GM10266 (cell line): ENCODE data around the gene CEP70.
"Not testable (repeated sequence)": the region's sequence is repeated elsewhere in the genome, so short reads cannot be mapped to it uniquely, and the experiment has no call there.

Source experiments
- DNase-seq: peaks from one replicate; pipeline ENCODE4 v3.0.0; 2012; ENCODE audit errors: extremely low spot score
- TF ChIP-seq, protein P1 (sequence below): IDR thresholded peaks from 2 replicates; pipeline ENCODE4 v1.5.1; 2012; ENCODE audit warnings: mild to moderate bottlenecking, low read depth; ENCODE audit not compliant: control insufficient read depth, insufficient read depth; ENCODE audit errors: missing control alignments

The CEP70 gene

DNA sequence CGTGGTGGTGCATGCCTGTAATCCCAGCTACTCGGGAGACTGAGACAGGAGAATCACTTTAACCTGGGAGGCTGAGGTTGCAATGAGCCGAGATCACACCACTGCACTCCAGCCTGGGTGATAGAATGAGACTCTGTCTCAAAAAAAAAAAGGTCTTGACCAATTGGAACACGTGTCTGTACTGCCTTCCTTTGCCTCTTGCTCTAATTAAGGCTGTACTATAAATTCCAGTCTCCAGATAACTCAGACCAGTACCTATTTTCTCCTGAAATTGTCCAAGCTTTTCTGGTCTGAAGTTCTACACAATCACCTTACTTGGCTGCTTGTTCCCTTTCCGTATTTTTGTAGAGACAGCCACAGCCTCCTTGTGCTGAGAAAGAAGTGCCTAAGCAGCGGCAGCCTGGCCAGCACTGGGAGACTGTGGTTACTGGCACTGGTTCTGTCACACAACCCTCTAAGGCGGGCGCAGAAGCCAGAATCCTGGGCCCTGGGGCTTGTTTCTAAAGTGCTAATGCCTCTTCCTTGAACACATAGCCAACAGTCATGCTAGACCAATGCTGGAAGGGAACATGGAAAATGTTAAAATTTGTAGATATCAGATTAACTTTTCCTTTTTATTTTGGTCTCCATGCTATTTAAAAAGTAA is 6.2 kb upstream of the CEP70 start:
- TF ChIP-seq, protein P1, sequence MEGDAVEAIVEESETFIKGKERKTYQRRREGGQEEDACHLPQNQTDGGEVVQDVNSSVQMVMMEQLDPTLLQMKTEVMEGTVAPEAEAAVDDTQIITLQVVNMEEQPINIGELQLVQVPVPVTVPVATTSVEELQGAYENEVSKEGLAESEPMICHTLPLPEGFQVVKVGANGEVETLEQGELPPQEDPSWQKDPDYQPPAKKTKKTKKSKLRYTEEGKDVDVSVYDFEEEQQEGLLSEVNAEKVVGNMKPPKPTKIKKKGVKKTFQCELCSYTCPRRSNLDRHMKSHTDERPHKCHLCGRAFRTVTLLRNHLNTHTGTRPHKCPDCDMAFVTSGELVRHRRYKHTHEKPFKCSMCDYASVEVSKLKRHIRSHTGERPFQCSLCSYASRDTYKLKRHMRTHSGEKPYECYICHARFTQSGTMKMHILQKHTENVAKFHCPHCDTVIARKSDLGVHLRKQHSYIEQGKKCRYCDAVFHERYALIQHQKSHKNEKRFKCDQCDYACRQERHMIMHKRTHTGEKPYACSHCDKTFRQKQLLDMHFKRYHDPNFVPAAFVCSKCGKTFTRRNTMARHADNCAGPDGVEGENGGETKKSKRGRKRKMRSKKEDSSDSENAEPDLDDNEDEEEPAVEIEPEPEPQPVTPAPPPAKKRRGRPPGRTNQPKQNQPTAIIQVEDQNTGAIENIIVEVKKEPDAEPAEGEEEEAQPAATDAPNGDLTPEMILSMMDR: no peak
- DNase-seq: no peak

DNA sequence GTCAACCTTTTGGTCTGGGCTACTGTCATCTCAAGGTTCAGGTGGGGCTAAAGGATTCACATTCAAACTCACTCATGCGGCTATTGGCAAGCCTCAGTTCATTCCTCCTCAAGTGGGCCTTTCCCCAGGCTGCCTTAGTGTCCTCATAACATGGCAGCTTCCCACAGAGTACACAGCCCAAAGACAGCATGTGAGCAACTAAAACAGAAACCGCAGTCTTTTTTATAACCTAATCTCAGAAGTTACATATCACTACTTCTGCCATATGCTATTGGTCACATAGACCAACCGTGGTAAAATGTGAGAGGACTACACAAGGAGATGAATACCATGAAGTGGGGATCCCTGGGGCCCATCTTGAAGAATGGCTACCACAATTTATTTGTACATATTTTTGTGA is 4.5 kb upstream of the CEP70 start:
- TF ChIP-seq, protein P1: no peak
- no peak for DNase-seq

DNA sequence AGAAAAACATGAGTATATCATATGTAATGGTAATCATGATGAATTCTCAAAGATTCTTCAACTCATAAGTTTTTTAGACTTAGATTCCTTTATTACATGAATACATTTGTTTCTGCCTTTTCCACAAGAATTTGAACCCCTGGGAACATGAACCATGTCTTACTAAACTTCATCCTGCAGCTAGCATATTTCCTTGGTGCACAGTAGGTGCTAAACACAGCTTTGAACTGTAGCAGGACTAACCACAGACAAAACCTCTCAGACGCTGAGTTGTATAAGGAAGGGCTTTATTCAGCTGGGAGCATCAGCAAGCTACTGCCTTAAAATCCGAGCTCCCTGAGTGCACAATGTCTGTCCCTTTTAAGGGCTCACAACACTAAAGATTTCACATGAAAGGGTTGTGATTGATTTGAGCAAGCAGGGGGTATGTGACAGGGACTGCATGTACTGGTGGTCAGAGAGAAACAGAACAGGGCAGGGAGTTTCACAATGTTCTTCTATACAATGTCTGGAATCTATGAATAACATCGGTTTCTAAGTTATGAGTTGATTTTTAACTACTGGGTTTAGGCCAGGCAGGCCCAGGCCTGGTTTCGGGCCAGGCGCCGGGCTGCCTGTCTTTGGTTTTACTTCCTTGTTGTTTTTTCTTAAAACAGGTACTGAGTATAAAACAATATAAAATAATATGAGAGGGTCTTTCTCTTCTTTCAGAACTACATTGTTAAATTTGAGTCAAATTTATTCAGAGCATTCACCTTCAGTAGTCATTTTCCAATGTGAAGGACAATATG is 3.3 kb upstream of the CEP70 start:
- not testable (repeated sequence) for DNase-seq

DNA sequence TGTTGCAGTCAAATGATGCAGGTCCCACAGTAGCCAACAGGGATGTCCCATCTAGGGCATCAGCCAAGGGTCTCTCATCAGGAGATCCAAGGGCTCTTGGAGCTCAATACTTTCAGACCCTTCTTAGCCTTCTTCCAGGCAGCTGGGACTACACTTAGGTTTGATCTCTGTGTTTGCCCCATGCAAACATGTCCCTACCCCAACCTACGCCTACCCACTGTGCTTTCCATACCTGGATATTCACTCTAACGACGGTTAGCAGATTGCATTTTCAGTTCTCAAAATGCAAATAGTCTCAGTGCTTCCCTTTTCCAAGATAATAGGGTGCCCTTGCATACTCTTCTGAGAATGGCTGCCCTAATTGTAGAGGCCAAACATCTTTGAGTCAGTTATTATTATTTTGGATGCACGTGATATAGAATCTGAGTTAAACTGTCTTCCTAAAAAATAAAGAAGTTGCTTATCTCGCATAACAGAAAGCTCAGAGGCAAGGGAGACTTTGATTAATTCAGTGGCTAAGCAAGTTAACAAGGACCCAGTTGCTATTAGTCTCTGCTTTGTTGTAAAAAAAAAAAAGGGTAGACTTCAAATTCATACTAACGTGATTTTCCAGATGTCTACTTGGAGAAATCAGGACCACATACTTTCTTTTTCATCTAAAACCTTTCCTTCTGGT is 1.0 kb upstream of the CEP70 start:
- TF ChIP-seq, protein P1: no peak

DNA sequence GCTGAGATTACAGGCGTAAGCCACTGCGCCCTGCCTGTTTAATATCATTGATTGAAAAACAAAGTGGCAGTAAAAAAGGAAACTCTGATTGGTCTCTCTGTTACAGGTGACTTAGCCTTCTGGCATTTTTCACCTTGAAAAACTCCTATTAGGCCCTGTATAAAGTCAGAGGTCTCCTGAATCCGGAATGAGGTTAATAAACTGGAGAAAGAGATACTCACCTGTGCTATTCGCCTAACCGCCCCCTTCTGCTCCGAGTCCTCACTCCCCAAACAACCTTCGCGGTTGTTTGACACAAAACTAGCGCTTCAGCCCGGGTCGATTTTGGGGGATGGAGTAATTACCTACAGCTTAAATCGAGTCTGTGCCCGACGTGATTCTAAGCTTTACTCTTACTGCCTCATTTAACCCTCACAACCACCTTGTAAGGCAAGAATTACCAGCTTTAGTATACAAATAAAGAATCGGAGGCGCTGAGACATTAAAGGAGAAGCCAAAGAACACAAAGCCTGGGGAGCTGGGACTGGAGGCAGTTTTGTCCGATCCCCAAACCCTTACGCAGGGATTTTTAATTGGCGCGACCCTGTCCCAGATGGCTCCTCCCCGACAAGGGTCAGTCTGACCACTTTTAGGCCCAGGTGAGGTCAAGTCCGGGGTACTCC is 441 bp downstream of the CEP70 start:
- TF ChIP-seq, protein P1: no peak
- DNase-seq: no peak

More for the DNA sequence above, 1.0 kb upstream of the CEP70 start:
- DNase-seq: no peak

DNA sequence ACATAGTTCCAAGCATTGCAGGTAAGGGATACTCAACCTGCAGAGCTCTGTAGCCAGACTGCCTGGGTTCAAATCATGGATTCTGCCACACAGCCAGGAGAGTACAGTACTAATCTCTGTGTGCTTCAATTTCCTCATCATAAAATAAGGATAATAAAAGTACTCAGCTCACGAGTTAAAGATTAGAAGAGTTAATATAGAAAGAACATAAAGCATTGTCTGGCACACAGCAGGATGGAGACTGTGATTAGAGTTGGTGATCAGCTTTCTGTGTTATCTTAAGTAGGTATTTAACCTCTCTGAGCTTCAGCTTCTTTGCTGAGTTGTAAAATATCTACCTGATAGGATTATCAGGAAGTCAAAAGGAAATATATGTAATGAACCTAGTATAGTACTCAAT is 2.7 kb downstream of the CEP70 start:
- TF ChIP-seq, protein P1: no peak

DNA sequence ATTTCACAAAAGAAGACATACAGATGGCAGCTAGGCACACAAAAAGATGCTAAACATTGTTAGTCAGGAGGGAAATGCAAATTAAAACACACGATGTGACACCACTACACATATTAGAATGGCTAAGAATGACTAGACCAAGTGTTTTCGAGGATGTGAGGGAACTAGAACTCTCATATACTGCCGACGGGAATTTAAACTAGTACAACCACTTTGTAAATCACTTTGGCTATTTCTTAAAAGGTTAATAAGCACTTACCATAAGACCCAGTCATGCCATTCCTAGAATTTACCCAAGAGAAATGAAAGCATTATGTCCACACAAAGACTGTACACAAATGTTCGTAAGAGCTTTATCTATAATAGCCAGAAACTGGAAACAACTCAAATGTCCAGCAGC is 5.6 kb downstream of the CEP70 start:
- TF ChIP-seq, protein P1: no peak
- no peak for DNase-seq

More for the DNA sequence above, 2.7 kb downstream of the CEP70 start:
- no peak for DNase-seq
